Keratinocyte (primary cell): ENCODE results near the gene DLG2. TPM values are rescaled to one million over a fixed set of nuclear protein-coding genes. Genes with fewer than 3 reads are reported as not detected.

Experiments used
- DNase-seq: peaks from one replicate; pipeline ENCODE4 v3.0.0-alpha.2; 2011; ENCODE audit warnings: low read depth, missing footprints, low spot score
- FAIRE-seq: peaks from 2 replicates; lab custom pipeline; 2011; peaks lifted over from hg19 to GRCh38; lab: Jason Lieb, UNC
- H2AFZ ChIP-seq: 2 replicates; pipeline ENCODE4 v1.6.0; 2012; ENCODE audit warnings: low read length, control low read depth, inconsistent platforms; ENCODE audit not compliant: control insufficient read depth
- H3K27ac ChIP-seq: 2 replicates; pipeline ENCODE4 v1.5.1; 2011; ENCODE audit warnings: low read length; ENCODE audit not compliant: control insufficient read depth, insufficient read depth
- H3K27me3 ChIP-seq: 3 replicates; pipeline ENCODE4 v1.6.0; 2011; ENCODE audit warnings: low read length; ENCODE audit not compliant: control insufficient read depth, insufficient read depth; ENCODE audit errors: extremely low read depth
- H3K36me3 ChIP-seq, 2 experiments: 2 replicates in 1 of 2; 3 replicates in 1 of 2; pipeline ENCODE4 v1.5.1; 2011; ENCODE audit warnings: low read length in 2 of 2, mild to moderate bottlenecking in 1 of 2; ENCODE audit not compliant: control insufficient read depth in 2 of 2, insufficient read depth in 2 of 2; ENCODE audit errors: extremely low read depth in 1 of 2
- H3K4me1 ChIP-seq: 3 replicates; pipeline ENCODE4 v1.5.1; 2011; ENCODE audit warnings: low read length; ENCODE audit not compliant: control insufficient read depth, insufficient read depth; ENCODE audit errors: extremely low read depth
- H3K4me2 ChIP-seq: 3 replicates; pipeline ENCODE4 v1.6.0; 2011; ENCODE audit warnings: low read depth, low read length; ENCODE audit not compliant: control insufficient read depth, insufficient read depth; ENCODE audit errors: extremely low read depth
- H3K4me3 ChIP-seq, 3 experiments: fragments of 200-600 bp in 1 of 3; sonication (generic) in 1 of 3; 2 replicates in 2 of 3; 3 replicates in 1 of 3; pipeline ENCODE4 v1.5.1; 2011 to 2016; ENCODE audit warnings: low read length in 3 of 3, mild to moderate bottlenecking in 3 of 3, control low read depth in 2 of 3, inconsistent platforms in 1 of 3, low read depth in 1 of 3, mixed read lengths in 1 of 3, mixed run types in 1 of 3, moderate library complexity in 1 of 3; ENCODE audit not compliant: control insufficient read depth in 2 of 3, insufficient read depth in 2 of 3; ENCODE audit errors: extremely low read depth in 1 of 3
- H3K79me2 ChIP-seq: 2 replicates; pipeline ENCODE4 v1.6.0; 2012; ENCODE audit warnings: low read length; ENCODE audit not compliant: control insufficient read depth, insufficient read depth
- H3K9ac ChIP-seq: 3 replicates; pipeline ENCODE4 v1.6.0; 2011; ENCODE audit warnings: low read length; ENCODE audit not compliant: control insufficient read depth, insufficient read depth; ENCODE audit errors: extremely low read depth
- H3K9me1 ChIP-seq: 3 replicates; pipeline ENCODE4 v1.6.0; 2011; ENCODE audit warnings: low read length; ENCODE audit not compliant: control insufficient read depth, insufficient read depth; ENCODE audit errors: extremely low read depth
- H3K9me3 ChIP-seq: 2 replicates; pipeline ENCODE4 v1.5.1; 2012; ENCODE audit warnings: low read depth, low read length; ENCODE audit not compliant: control insufficient read depth
- H4K20me1 ChIP-seq: 3 replicates; pipeline ENCODE4 v1.6.0; 2011; ENCODE audit warnings: low read length; ENCODE audit not compliant: control insufficient read depth, insufficient read depth; ENCODE audit errors: extremely low read depth
- EZH2 ChIP-seq: IDR thresholded peaks from one replicate; pipeline ENCODE4 v1.6.1; 2012; ENCODE audit warnings: inconsistent platforms, mild to moderate bottlenecking, low read length, moderate library complexity
- dilution Hi-C: fragments of 300-500 bp; cut with MboI; formaldehyde crosslinking; loops from one replicate; pipeline ENCODE4 v1.7.0; 2020; ENCODE audit warnings: low sequenced_read_pairs; ENCODE audit not compliant: extremely low pct_ligation_motif_present
- polyA plus RNA-seq, 5 experiments: library from polyadenylated mRNA; depleted of rRNA in 3 of 5; stranded (reverse) in 3 of 5; stranded (forward) in 1 of 5; unstranded in 1 of 5; fragments of >200 nt; gene quantifications; 1 replicate in 1 of 5; 2 replicates in 3 of 5; 3 replicates in 1 of 5; pipeline versions ENCODE4 v1.2.1 to v1.2.3, GENCODE V29; 2011 to 2012; ENCODE audit warnings: missing spikeins in 2 of 5, low read depth in 1 of 5, low replicate concordance in 1 of 5
- TF ChIP-seq, protein P1 (sequence below), 3 experiments: IDR thresholded peaks in 1 of 3; conservative IDR thresholded peaks in 1 of 3; optimal IDR thresholded peaks in 1 of 3; 2 replicates in 2 of 3; 3 replicates in 1 of 3; pipeline versions ENCODE3 to v1.5.1; 2011; ENCODE audit warnings: low read length in 3 of 3, mild to moderate bottlenecking in 3 of 3, moderate library complexity in 2 of 3, control low read depth in 1 of 3, inconsistent platforms in 1 of 3; ENCODE audit not compliant: insufficient read depth in 2 of 3; ENCODE audit errors: extremely low read depth in 1 of 3

Gene DLG2
- polyA plus RNA-seq, 1 donor (not counting 4 experiments of a cell fraction or from before 2014, with no cell fraction given), result 0.55 TPM

DNA sequence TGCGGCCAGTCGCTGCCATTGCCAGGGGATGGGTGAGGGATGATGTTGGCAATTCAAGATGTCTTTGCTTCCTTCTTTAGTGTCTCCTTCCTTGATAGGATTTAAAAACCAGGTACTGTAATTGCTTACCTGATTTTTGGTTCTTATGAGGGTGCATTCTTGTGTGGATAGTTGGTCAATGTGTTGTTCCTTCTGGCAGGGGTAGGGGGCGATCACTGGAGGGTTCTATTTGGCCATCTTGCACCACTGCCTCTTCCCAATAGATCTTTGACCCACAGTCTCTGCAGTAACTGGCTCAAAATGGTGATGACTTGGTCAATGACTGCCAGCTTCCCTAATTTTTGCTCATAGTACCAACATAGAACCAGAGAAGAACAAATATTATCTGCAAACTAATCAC lies 680.1 kb downstream of the DLG2 start:
- H3K9ac ChIP-seq, result no peak overlapping the region
- H4K20me1 ChIP-seq, result no peaks in the 10 kb centered on the region
- no peaks in the 10 kb centered on the region for H3K9me3 ChIP-seq
- H3K4me3 ChIP-seq, result no peak overlapping the region
- H2AFZ ChIP-seq, result no peak overlapping the region
- no peaks in the 10 kb centered on the region for H3K27me3 ChIP-seq
- dilution Hi-C loops, result no loop called here
- H3K36me3 ChIP-seq, result no peaks in the 10 kb centered on the region
- FAIRE-seq (no peak), DNase-seq (no peak)
- H3K4me1 ChIP-seq, result no peaks in the 10 kb centered on the region
- no peaks in the 10 kb centered on the region for H3K9me1 ChIP-seq
- H3K4me2 ChIP-seq, result no peak overlapping the region
- TF ChIP-seq, protein P1, sequence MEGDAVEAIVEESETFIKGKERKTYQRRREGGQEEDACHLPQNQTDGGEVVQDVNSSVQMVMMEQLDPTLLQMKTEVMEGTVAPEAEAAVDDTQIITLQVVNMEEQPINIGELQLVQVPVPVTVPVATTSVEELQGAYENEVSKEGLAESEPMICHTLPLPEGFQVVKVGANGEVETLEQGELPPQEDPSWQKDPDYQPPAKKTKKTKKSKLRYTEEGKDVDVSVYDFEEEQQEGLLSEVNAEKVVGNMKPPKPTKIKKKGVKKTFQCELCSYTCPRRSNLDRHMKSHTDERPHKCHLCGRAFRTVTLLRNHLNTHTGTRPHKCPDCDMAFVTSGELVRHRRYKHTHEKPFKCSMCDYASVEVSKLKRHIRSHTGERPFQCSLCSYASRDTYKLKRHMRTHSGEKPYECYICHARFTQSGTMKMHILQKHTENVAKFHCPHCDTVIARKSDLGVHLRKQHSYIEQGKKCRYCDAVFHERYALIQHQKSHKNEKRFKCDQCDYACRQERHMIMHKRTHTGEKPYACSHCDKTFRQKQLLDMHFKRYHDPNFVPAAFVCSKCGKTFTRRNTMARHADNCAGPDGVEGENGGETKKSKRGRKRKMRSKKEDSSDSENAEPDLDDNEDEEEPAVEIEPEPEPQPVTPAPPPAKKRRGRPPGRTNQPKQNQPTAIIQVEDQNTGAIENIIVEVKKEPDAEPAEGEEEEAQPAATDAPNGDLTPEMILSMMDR (optimal IDR thresholded peaks at IDR 0.05 in 1 of 3, IDR thresholded peaks at IDR 0.05 in 1 of 3, conservative IDR thresholded peaks at IDR 0.05 in 1 of 3; ENCODE audit: extremely low read depth in 1 of 3, insufficient read depth in 2 of 3, low read length in 3 of 3), result no peak
- no peak for TF ChIP-seq EZH2
- H3K79me2 ChIP-seq, result no peaks in the 10 kb centered on the region
- H3K27ac ChIP-seq, result no peak overlapping the region

DNA sequence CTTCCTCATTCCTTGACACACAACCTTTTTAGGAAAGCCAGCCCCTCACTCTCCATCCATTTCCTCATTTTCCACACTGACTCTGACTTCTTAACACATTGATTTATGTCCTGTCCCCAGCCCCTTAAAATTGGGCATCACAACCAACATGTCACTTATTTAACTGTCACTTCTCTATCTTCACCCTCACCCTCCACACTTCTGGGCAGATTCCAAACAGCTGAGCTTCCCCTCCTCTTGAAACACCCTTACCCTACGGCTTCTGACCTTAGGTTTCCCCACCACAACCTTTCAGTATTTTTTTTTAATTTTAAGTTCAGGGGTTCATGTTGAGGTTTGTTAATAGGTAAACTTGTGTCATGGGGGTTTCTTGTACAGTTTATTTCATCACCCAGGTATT lies 696.3 kb downstream of the DLG2 start:
- no peak for FAIRE-seq
- no peaks in the 10 kb centered on the region for H3K36me3 ChIP-seq
- no peak for DNase-seq
- no peaks in the 10 kb centered on the region for H3K27me3 ChIP-seq
- H3K4me1 ChIP-seq, result no peaks in the 10 kb centered on the region
- H3K4me3 ChIP-seq, result no peak overlapping the region
- no peaks in the 10 kb centered on the region for H3K9me3 ChIP-seq
- H3K9me1 ChIP-seq, result no peaks in the 10 kb centered on the region
- no peak overlapping the region for H3K27ac ChIP-seq
- H3K79me2 ChIP-seq, result no peaks in the 10 kb centered on the region
- H4K20me1 ChIP-seq, result no peaks in the 10 kb centered on the region
- dilution Hi-C loops, result no loop called here
- no peak overlapping the region for H3K9ac ChIP-seq
- no peak overlapping the region for H2AFZ ChIP-seq
- no peak for TF ChIP-seq EZH2
- TF ChIP-seq, protein P1 (optimal IDR thresholded peaks at IDR 0.05 in 1 of 3, IDR thresholded peaks at IDR 0.05 in 1 of 3, conservative IDR thresholded peaks at IDR 0.05 in 1 of 3; ENCODE audit: extremely low read depth in 1 of 3, insufficient read depth in 2 of 3, low read length in 3 of 3), result no peak
- no peak overlapping the region for H3K4me2 ChIP-seq
